ENCODE measurements around the gene TMCC1.
"Not testable (repeated sequence)": the region's sequence is repeated elsewhere in the genome, so short reads cannot be mapped to it uniquely, and the experiment has no call there.

Gene TMCC1

DNA sequence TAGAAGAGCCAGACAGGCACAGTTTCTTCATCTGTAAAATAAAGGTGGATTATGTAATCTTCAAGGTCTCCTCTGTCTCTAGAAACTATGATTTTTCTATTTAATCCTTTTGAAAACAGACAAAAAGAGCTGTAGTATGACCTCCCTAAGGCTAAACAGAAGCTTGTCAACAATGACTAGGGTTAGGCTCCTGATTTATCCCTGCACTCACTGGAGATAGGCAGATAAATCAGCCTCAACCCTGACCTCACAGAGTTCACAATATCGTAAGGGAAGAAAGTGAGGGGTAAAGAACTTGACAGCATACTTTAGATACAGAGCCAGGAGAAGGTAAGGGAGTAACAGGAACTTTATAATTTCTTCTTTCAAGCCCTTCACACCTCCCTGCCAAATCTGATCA, 124.8 kb downstream of the TMCC1 start:
- CTCF ChIA-PET: no interaction called here
- TF ChIP-seq FOXK2 (IDR thresholded peaks at IDR 0.05) (no peak), FOXA1 (IDR thresholded peaks at IDR 0.05) (no peak)
- POLR2A ChIA-PET: no interaction called here
- no peak for DNase-seq (ENCODE audit: extremely low spot score)

DNA sequence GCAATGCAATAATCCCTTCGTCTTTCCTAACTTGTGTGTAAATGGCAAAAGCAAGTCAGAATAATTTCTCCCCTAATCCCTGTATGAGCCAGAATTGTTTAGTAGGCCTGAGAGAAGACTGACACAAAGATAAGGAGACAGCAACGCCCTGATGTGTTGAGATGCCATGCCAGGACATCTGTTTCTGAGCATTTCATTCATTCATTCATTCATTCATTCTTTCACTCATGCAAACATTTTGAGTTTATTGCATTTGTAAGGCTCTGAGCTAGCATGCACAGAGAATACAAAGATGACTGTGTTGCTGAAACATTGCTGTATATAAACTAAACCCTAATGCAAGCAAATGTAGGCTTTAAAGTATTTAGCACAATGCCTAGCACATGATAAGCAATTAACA, 127.4 kb downstream of the TMCC1 start:
- no peak for TF ChIP-seq FOXK2 (IDR thresholded peaks at IDR 0.05)
- no peak for TF ChIP-seq NFRKB (IDR thresholded peaks at IDR 0.05)
- no peak for TF ChIP-seq ARNT (IDR thresholded peaks at IDR 0.05)
- TF ChIP-seq CTBP1 (IDR thresholded peaks at IDR 0.05; ENCODE audit: borderline replicate concordance): no peak
- no peak for TF ChIP-seq L3MBTL2 (conservative IDR thresholded peaks at IDR 0.05)
- TF ChIP-seq SUZ12 (IDR thresholded peaks at IDR 0.05): no peak
- TF ChIP-seq SP1 (IDR thresholded peaks at IDR 0.05): no peak
- no peak for DNase-seq (ENCODE audit: extremely low spot score)
- CTCF ChIA-PET: no interaction called here
- POLR2A ChIA-PET: no interaction called here

DNA sequence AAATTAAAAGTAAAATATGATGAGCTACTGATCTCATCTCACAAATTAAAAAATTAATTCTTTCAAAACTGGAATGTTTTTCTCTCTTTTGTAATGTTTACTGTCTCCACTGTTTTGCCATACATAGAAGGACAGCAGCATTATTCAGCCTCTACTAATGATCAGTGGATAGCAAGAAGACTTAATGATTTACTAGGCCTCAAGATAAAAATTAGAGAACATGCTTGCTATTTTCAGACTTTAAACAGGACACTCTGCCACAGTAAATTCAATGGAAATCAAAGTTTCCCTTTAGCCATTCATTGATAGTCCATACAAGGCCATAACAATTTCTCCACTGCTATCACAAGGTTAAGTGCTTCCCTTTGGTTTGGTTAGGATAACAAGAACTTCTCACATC, 129.4 kb downstream of the TMCC1 start:
- TF ChIP-seq FOXK2 (IDR thresholded peaks at IDR 0.05) (no peak), LEF1 (IDR thresholded peaks at IDR 0.05; ENCODE audit: borderline replicate concordance) (no peak), BHLHE40 (IDR thresholded peaks at IDR 0.05; ENCODE audit: borderline replicate concordance) (no peak), CTBP1 (IDR thresholded peaks at IDR 0.05; ENCODE audit: borderline replicate concordance) (no peak)
- POLR2A ChIA-PET: no interaction called here
- DNase-seq (ENCODE audit: extremely low spot score): no peak
- CTCF ChIA-PET: interaction anchor here (0.6 kb wide), 1 partner anchor 11 kb away, joined by 3 read pairs; no protein-coding TSS in a partner anchor

DNA sequence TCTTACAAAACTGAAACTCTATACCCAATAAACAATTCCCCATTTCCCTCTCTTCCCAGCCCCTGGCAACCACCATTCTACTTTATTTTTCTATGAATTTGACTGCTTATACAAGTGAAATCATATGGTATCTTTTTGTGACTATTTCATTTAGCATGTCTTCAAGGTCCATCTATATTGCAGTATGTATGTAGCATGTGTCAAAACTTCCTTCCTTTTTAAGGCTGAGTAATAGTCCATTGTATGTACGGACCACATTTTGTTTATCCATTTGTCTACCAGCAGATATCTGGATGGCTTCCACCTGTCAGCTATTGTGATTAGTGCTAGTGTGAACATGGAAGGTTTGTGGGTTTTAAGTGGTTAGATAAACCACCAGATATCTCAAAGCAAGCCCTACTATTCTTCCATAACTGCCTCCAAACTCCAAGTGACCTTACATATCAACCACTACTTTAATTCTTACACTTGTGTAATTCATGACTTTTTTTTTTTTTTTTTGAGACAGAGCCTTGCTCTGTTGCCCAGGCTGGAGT, 134.7 kb downstream of the TMCC1 start:
- no peak for DNase-seq (ENCODE audit: extremely low spot score)
- ChIA-PET CTCF (interaction anchor here (0.7 kb wide), 1 partner anchor 67 kb away, joined by 5 read pairs; no protein-coding TSS in a partner anchor), POLR2A (no interaction called here)
- TF ChIP-seq BHLHE40 (IDR thresholded peaks at IDR 0.05; ENCODE audit: borderline replicate concordance) (no peak), TARDBP (IDR thresholded peaks at IDR 0.05) (no peak), SUZ12 (IDR thresholded peaks at IDR 0.05) (no peak), HDGF (IDR thresholded peaks at IDR 0.05; ENCODE audit: borderline replicate concordance) (no peak), SP1 (IDR thresholded peaks at IDR 0.05) (no peak), FOXM1 (IDR thresholded peaks at IDR 0.05; ENCODE audit: borderline replicate concordance) (no peak), L3MBTL2 (conservative IDR thresholded peaks at IDR 0.05) (no peak), FOXA1 (IDR thresholded peaks at IDR 0.05) (no peak)
- TF ChIP-seq, protein P1, sequence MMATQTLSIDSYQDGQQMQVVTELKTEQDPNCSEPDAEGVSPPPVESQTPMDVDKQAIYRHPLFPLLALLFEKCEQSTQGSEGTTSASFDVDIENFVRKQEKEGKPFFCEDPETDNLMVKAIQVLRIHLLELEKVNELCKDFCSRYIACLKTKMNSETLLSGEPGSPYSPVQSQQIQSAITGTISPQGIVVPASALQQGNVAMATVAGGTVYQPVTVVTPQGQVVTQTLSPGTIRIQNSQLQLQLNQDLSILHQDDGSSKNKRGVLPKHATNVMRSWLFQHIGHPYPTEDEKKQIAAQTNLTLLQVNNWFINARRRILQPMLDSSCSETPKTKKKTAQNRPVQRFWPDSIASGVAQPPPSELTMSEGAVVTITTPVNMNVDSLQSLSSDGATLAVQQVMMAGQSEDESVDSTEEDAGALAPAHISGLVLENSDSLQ (IDR thresholded peaks at IDR 0.05): no peak

DNA sequence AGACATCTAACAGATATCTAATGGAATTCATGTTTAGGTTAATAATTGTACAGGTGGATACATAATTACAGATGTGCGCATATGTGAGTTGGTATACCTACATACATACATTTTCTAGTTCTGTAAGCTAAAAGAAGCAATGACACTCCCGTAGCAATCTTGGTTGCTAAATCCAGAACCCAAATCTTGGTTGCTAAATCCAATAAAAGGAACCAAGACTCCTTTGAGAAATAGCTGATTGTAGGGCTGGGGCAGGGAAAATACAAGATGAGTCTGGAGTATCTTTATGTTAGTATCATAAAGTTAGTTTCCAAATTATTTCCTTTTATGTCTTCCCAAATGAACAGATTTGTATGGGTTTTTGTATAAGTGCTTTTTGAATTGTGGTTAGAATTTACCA, 135.2 kb downstream of the TMCC1 start:
- no peak for DNase-seq (ENCODE audit: extremely low spot score)
- ChIA-PET POLR2A (no interaction called here), CTCF (no interaction called here)
- TF ChIP-seq, protein P1 (IDR thresholded peaks at IDR 0.05): no peak
- no peak for TF ChIP-seq CTBP1 (IDR thresholded peaks at IDR 0.05; ENCODE audit: borderline replicate concordance)
- TF ChIP-seq NFRKB (IDR thresholded peaks at IDR 0.05): no peak
- no peak for TF ChIP-seq TARDBP (IDR thresholded peaks at IDR 0.05)
- TF ChIP-seq ARNT (IDR thresholded peaks at IDR 0.05): no peak
- no peak for TF ChIP-seq FOXK2 (IDR thresholded peaks at IDR 0.05)
- no peak for TF ChIP-seq BHLHE40 (IDR thresholded peaks at IDR 0.05; ENCODE audit: borderline replicate concordance)
- no peak for TF ChIP-seq FOXM1 (IDR thresholded peaks at IDR 0.05; ENCODE audit: borderline replicate concordance)

DNA sequence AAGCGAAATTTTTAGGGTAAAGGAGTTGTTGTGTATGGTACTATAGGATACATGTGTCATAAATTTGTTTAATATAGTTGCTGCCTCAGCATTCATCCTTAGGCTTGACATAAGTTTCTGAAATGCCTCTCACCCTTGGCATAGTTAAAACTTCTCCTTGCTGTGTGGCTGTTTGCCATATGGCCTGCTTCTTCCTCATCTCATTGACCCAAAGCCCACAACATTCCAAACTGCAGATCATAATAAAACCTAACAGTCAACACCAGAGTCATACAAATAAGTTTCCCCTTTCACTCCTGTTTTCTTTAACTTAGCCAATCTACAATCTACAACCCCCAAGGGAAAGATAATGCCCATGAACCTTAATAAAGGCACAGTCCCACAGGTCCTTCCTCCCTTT, 136.6 kb downstream of the TMCC1 start:
- TF ChIP-seq L3MBTL2 (conservative IDR thresholded peaks at IDR 0.05): no peak
- no peak for TF ChIP-seq ELF4 (IDR thresholded peaks at IDR 0.05)
- TF ChIP-seq BHLHE40 (IDR thresholded peaks at IDR 0.05; ENCODE audit: borderline replicate concordance): no peak
- TF ChIP-seq CTBP1 (IDR thresholded peaks at IDR 0.05; ENCODE audit: borderline replicate concordance): no peak
- ChIA-PET POLR2A (no interaction called here), CTCF (interaction anchor here (0.6 kb wide), 1 partner anchor 34 kb away, joined by 4 read pairs; no protein-coding TSS in a partner anchor)
- no peak for DNase-seq (ENCODE audit: extremely low spot score)

DNA sequence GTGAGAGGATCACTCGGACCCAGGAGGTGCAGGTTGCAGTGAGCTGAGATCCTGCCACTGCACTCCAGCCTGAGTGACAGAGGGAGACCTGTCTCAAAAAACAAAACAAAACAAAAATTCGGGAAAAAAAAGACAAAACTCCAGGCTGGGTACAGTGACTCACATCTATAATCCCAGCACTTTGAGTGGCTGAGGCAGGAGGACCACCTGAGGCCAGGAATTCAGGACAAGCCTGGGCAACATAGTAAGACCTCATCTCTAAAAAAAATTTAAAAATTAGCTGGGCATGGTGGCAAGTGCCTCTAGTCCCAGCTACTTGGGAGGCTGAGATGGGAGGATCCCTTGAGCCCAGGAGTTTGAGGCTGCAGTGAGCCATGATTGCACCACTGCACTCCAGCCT, 142.4 kb downstream of the TMCC1 start:
- DNase-seq (ENCODE audit: extremely low spot score); POLR2A ChIA-PET; CTCF ChIA-PET: not testable (repeated sequence)

DNA sequence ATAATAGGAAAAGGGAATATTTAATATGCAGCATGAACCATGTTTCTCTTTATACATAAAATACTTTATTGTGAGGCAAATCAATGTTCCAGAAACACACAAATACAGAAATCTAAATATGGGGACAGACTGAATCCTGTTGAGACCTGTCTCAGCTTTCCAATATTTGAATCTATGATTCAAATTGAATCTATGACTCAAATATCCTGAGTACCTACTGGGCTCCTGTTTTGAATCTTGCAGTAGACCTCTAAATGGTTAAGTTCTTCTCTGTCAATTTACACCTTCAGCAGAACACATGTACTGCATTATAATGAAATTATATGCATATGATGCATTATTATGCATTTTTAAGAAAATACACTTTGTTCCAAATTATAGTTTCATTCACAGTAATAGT, 143.8 kb downstream of the TMCC1 start:
- POLR2A ChIA-PET: no interaction called here
- no peak for TF ChIP-seq BHLHE40 (IDR thresholded peaks at IDR 0.05; ENCODE audit: borderline replicate concordance)
- TF ChIP-seq ELF4 (IDR thresholded peaks at IDR 0.05): no peak
- TF ChIP-seq HDGF (IDR thresholded peaks at IDR 0.05; ENCODE audit: borderline replicate concordance): no peak
- TF ChIP-seq NFRKB (IDR thresholded peaks at IDR 0.05): no peak
- TF ChIP-seq, protein P1 (IDR thresholded peaks at IDR 0.05): no peak
- TF ChIP-seq L3MBTL2 (conservative IDR thresholded peaks at IDR 0.05): no peak
- no peak for TF ChIP-seq SUZ12 (IDR thresholded peaks at IDR 0.05)
- no peak for TF ChIP-seq LEF1 (IDR thresholded peaks at IDR 0.05; ENCODE audit: borderline replicate concordance)
- no peak for TF ChIP-seq CTBP1 (IDR thresholded peaks at IDR 0.05; ENCODE audit: borderline replicate concordance)
- TF ChIP-seq ZNF384 (IDR thresholded peaks at IDR 0.05): no peak
- no peak for DNase-seq (ENCODE audit: extremely low spot score)
- CTCF ChIA-PET: no interaction called here
